Measurements from ENCODE around the gene HTT.
"Not testable (repeated sequence)": the region's sequence is repeated elsewhere in the genome, so short reads cannot be mapped to it uniquely, and the experiment has no call there.

- TF ChIP-seq POLR2A (IDR thresholded peaks at IDR 0.05; ENCODE audit: low read length); GATA1 (IDR thresholded peaks at IDR 0.05; ENCODE audit: low read depth, low read length): not testable (repeated sequence)
These were observed 76.8 kb downstream of the HTT start for GRCh38 chr4:3151238-3151637.
